Stimulated activated CD8-positive, alpha-beta memory T cell treated with anti-CD3 and anti-CD28 coated beads, Interleukin-15, amount 100 ng/mL, for 4 hours (primary cell): ENCODE measurements around the gene HAPLN2.
"Not testable (repeated sequence)": the region's sequence is repeated elsewhere in the genome, so short reads cannot be mapped to it uniquely, and the experiment has no call there.

Experiments used
- DNase-seq, 2 donors: peaks; one replicate each; pipeline ENCODE4 v3.0.0-alpha.2; 2020; ENCODE audit warnings: low read depth in 2 of 2

HAPLN2 gene

DNA sequence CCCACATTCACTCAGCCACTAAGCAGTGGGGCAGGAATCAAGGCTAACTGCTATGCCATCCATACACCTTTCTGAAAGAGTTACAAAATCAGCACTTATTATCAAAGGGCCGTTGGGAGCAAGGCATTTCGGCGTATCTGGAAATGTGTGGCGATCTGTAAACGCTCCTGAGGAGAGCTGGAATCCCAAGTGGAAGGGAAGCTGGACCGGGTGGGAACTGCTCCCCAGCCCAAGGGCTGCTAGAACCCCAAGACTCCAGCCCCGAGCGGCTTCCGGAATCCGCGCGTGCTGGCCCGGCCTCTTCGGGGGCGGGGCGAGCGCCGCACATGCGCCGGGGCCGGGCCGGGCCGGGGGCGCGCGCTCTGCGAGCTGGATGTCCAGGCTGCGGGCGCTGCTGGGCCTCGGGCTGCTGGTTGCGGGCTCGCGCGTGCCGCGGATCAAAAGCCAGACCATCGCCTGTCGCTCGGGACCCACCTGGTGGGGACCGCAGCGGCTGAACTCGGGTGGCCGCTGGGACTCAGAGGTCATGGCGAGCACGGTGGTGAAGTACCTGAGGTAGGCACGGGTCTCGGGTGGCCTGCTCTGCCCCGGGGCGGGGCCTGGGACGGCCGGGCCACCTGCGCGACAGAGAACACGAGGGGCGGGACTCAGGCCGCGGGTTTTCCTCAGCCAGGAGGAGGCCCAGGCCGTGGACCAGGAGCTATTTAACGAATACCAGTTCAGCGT, 27.6 kb upstream of the HAPLN2 start, which contains the start of gene NAXE:
Gene NAXE, plus strand, starts transcription at position 345 of the 726 bp plus-strand sequence. Its CDS starts 29 bp downstream, at position 374.
- DNase-seq = peak; percentile 32 to 48

GRCh38 chr1:156592158-156592909, 26.9 kb upstream of the HAPLN2 start:
- DNase-seq = no peak

DNA sequence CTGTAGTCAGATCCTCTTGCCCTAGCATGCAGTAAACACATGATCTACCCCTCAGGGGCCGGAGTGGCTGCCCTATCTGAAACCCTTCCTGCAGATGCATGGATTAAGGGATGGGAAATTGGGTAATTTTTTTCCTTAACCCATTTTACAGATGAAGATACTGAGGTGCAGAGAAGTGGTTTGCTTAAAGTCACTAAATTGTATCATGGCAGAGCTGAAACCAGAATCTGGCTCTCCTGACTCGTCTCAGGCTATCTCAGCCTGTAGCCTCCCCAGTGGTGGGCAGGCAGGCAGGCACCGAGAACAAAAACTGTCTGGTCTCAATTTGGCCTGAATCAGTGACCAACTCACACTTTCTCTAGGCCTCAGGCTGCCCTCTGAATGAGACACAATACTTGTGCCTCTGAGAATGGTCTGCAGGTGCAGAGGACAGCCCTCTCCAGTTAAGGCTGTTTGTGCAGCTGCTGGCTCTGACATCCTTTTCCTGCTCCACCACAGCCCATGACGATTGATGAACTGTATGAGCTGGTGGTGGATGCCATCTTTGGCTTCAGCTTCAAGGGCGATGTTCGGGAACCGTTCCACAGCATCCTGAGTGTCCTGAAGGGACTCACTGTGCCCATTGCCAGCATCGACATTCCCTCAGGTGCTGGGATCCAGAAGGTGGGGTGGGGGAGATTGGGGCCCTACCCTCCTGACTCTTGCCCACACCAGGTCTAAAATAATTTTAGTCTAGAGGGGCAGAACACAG, 26.1 kb upstream of the HAPLN2 start:
- no peak for DNase-seq

DNA sequence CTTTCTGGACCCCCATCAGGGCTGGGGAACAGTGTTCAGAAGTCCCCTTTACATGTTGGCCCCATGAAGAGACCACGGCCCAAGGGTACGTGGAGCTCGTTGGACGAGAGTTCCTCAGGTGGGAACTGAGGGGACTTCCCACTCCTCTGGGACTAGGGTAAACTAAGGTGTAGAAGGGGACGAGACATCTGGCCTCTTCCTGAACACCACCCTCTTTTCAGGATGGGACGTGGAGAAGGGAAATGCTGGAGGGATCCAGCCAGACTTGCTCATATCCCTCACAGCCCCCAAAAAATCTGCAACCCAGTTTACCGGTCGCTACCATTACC, 25.6 kb upstream of the HAPLN2 start:
- DNase-seq = no peak

GRCh38 chr1:156594190-156594589, 25.0 kb upstream of the HAPLN2 start:
- no peak for DNase-seq

DNA sequence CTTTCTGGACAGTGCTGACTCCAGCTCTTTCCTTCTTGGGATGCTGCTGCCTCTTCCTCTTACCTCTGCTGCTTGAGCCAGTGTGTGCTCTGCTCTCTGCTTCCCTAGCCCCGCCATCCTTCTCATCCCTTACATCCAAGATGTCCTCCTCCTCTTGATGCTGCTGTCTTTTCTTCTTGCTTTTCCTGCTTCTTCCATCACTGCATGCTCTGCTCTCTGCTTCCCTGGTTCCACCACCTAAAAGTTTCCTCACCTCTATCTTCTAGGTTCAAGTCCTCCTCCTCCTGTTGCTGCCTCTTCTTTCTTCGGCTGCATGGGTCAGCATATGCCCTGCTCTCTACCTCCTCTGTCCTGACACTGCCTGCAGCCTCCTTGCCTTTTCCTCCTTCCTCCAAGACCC, 24.2 kb upstream of the HAPLN2 start:
- DNase-seq = no peak

DNA sequence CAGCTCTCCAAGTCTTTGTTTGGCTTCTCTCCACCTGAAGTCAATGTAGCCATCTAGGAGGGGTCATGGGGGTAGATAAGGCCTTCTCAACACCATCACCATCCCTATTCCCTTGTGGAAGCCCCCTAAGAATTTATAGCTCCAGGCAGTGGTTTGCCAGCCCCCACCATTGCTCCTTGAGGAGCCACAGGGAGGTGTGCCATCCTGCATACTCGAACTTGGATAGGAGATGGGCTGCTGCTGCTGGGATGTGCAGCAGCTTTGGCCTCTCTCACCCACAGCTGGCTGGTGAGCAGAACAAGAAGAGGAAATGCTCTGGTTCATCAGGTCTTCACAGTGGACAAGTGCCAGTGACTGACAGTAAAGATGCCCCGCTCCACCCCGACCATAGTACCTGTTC, 22.8 kb upstream of the HAPLN2 start:
- DNase-seq = no peak

- no peak for DNase-seq
Observed at GRCh38 chr1:156598125-156598524, 21.1 kb upstream of the HAPLN2 start.

DNA sequence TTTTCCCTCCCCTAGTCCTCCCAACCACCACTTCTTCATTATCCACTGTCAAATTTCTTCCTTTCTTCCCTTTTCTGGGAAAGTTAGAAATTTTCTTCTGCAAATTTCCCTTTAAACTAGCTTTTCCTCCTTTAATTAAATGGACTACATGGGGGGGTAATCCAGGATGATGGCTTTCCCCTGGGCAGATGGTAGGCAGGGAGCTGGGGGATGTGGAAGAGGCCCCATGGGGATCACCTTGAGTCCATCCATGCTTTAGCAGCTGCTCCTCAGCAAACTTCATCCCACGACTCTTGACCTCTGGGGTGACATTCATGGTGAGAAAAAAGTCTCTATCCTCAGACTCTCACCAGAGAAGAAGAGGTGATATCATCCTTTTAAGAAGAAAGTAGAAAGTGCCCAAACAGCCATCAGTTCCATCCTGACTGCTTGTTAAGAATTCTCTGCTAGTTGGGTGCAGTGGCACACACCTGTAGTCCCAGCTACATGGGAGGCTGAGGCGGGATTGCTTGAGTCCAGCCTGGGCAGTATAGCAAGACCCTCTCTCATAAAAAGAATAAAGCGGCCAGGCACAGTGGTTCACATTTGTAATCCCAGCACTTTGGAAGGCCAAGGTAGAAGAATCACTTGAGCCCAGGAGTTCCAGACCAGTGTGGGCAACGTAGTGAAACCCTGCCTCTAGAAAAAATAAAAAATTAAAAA, 20.3 kb upstream of the HAPLN2 start:
- DNase-seq = no peak

DNA sequence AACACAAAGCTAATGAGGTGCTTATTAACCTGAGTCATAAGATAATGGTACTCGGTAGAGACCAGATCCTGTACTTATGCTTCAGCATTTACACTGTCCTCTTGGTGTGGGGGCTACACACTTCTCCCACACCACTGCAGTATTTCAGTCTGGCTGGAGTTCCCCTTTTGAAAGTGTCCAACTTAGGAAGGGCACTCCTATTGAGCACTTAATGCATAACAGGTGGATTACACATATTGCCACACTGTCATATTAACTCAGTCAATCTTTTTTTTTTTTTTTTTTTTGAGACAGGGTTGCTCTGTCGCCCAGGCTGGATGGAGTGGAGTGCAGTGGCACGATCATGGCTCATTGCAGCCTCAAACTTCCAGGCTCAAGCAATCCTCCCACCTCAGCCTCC, 19.4 kb upstream of the HAPLN2 start:
- no peak for DNase-seq

DNA sequence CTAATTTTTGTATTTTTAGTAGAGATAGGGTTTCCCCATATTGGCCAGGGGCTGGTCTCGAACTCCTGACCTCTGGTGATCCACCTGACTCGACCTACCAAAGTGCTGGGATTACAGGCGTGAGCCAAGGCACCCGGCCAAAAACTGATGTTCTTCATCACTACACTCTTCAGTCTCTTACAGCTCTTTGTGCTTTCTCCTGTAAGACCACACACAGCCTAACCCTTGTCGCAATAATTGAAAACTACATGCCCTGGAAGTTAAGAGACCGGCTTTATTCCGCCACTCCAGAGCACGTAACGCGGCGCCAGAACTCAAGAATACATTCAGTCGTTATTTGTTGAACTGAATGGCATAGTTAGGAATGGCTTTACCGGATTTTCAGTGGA, 18.5 kb upstream of the HAPLN2 start:
- DNase-seq = no peak

- peak; percentile 54 to 60 for DNase-seq
Observed at GRCh38 chr1:156601122-156601830, 17.9 kb upstream of the HAPLN2 start, which contains the start of gene GPATCH4. TSS of gene GPATCH4 (minus strand) at chr1:156601479.

DNA sequence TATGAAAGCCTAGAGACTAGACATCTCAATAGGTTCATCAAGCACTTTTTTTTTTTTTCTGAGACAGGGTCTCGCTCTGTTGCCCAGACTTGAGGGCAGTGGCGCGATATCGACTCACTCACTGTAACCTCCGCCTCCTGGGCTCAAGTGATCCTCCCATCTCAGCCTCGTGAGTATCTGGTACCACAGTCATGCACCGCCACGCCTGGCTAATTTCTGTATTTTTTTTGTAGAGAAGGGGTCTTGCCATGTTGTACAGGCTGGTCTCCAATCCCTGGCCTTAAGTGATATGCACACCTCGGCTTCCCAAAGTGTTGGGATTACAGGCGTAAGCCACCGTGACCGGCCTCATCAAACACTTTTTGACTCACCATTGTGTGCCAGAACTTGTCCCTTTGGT, 17.3 kb upstream of the HAPLN2 start:
- DNase-seq = no peak

GRCh38 chr1:156602557-156602993, 16.6 kb upstream of the HAPLN2 start:
- DNase-seq = no peak

DNA sequence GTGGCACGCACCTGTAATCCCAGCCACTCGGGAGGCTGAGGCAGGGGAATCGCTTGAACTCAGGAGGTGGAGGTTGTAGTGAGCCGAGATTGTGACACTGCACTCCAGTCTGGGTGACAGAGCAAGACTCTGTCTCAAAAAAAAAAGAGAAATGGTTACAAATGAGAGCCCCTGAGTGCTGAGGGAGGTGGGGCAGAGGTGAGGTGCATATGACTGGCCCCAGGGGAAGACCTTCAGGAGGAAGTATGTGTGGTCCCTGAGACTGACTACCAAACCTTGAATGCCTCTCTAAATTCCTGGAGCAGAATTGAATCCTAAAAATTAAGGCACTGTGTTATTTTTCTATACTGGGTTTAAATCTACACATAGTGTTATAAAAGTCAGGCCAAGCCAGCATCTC, 11.9 kb upstream of the HAPLN2 start:
- not testable (repeated sequence) for DNase-seq

DNA sequence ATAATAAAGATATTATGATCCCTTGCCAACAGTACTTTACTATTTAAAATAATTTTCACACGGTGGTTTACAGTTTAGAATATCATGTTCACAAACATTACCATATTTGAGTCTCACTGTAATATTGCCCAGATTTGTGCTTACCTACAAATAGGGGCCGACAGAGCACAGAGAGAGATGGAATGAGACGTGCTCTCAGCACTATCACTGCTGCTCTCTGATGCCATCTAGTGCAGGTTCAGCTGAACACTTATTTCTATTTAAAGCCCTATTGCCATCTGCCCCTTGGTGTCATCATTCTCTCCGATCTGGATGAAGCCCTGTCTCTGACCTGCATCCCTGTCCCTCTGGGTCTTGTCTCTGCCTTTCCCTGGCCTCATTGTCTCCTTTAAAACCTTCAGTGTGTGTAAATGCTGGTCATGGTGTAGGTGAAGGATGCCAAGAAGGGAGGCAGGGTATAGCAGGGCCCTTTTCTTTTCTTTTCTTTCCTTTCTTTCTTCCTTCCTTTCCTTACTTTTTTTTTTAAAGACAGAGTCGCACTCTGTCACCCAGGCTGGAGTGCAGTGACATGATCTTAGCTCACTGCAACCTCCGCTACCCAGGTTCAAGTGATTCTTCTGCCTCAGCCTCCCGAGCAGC, 11.1 kb upstream of the HAPLN2 start:
- peak in 1 of 2 donors; percentile 36 for DNase-seq

DNA sequence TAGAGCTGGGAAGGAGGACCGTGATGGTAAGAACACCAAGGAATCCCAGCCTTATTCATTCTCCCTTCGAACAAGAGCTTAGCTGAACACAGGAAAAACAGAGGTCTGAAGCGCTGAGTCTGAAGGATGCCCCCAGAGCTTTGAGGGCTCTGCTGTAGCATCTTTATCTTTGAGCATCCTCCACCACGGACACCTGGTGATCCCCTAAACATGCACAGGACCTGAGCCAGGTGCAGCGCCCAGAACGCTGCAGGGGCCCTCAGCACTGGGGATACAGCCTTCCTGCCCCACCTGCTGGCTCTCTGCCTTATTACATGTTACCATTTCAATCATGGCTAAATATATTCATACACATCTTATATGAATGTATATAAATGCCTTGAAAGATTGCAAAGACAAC, 10.2 kb upstream of the HAPLN2 start:
- no peak for DNase-seq

DNA sequence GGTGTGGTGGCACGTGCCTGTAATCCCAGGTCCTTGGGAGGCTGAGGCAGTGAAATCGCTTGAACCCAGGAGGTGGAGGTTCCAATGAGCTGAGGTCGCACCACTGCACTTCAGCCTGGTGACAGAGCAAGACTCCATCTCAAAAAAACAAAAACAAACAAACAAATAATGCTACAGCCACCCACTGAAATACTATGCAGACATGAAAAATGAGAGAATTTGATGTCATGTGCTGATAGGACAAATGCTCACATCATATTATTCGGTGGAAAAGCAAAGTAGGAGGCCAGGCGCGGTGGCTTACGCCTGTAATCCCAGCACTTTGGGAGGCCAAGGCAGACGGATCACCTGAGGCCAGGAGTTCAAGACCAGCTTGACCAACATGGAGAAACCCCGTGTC, 9.1 kb upstream of the HAPLN2 start:
- not testable (repeated sequence) for DNase-seq

DNA sequence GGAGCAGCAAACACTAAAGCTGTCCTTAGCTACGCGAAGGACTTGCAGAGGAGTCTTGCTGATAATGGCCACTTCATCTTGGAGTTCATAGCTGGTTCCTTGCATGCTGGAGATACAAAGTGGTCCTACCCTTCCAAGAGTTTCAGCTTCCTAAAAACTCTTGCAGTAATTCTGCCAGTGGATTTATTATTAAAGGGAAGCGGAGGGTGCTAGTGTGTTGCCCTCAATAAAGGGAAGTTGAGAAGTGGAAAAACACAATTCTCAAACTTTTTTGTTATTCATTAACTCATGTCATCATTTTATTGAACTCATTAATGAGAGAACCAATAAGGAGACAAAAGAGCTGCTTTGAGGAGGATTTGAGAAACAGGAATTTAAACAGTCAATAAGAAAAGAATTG, 6.5 kb upstream of the HAPLN2 start:
- no peak for DNase-seq

DNA sequence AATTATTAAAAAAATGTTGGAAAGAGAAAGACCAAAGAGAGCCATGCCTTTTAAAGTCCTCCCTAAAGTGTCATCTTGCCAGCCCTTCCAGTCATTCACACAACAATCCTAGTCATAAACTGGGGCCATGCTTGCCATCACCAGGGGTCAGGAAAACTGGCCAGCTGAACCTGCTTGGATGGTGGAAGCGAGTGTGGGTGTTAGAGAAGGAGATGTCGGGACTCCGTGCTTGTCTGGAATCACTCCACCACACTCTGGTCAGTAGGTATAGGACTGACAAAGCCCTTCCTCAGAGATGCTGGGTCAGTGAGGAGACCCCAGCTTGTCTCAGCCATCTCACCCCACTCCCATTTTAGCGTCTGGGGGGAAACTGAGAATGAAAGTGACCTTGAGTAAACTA, 3.3 kb upstream of the HAPLN2 start:
- no peak for DNase-seq

GRCh38 chr1:156616463-156616862, 2.8 kb upstream of the HAPLN2 start:
- no peak for DNase-seq
